Caco-2 (cell line): ENCODE measurements around the gene LMTK2. TPM values are rescaled to one million over a fixed set of nuclear protein-coding genes. Genes with fewer than 3 reads are reported as not detected.
A peak's percentile ranks its signal among the peaks of the same experiment; 100 is the strongest.
"Not testable (repeated sequence)": the region's sequence is repeated elsewhere in the genome, so short reads cannot be mapped to it uniquely, and the experiment has no call there.

Experiments
- BruUV-seq: library from RNA; stranded (reverse); fragments of 400-500 nt; replicated peaks from 2 replicates; lab custom pipeline; 2021; lab: Mats Ljungman, UMichigan
- CTCF ChIA-PET: fragments of 300-600 bp; sonication (Branson Sonifier 250); formaldehyde crosslinking; loops from one replicate; lab custom pipeline; 2022; ENCODE audit warnings: antibody characterized with exemption; lab: Charles Lee
- POLR2A ChIA-PET: fragments of 300-600 bp; sonication (Branson Sonifier 250); formaldehyde crosslinking; loops from one replicate; lab custom pipeline; 2022; ENCODE audit warnings: antibody characterized with exemption; lab: Charles Lee
- DNase-seq, 2 experiments: peaks; one replicate each; pipeline versions ENCODE4 v3.0.0 to v3.0.0-alpha.2; 2020 to 2022
- H3K27me3 ChIP-seq: replicated peaks from 2 replicates; pipeline ENCODE4 v1.6.0; 2011; ENCODE audit warnings: low read length; ENCODE audit not compliant: control insufficient read depth, insufficient read depth
- H3K36me3 ChIP-seq: 2 replicates; pipeline ENCODE4 v1.5.1; 2011; ENCODE audit warnings: low read length; ENCODE audit not compliant: control insufficient read depth, insufficient read depth
- H3K4me1 ChIP-seq: fragments of 250-450 bp; sonication (Bioruptor Pico); 2 replicates; pipeline ENCODE4 v1.5.1; 2020; ENCODE audit warnings: mild to moderate bottlenecking
- H3K4me3 ChIP-seq: 2 replicates; pipeline ENCODE4 v1.5.1; 2011; ENCODE audit warnings: low read depth, mild to moderate bottlenecking, control low read depth, low read length
- H3K9me3 ChIP-seq: fragments of 250-450 bp; sonication (Bioruptor Pico); 2 replicates; pipeline ENCODE4 v1.5.1; 2020; ENCODE audit warnings: mild to moderate bottlenecking, moderate library complexity
- H3K27ac Mint-ChIP-seq: one replicate; pipeline ENCODE4 v1.8.0; 2022; ENCODE audit warnings: mixed read lengths; ENCODE audit not compliant: unreplicated experiment
- H3K27me3 Mint-ChIP-seq: one replicate; pipeline ENCODE4 v1.8.0; 2022; ENCODE audit warnings: mixed read lengths; ENCODE audit not compliant: insufficient read depth, unreplicated experiment
- H3K36me3 Mint-ChIP-seq: one replicate; pipeline ENCODE4 v1.8.0; 2022; ENCODE audit warnings: mild to moderate bottlenecking, mixed read lengths; ENCODE audit not compliant: insufficient read depth, unreplicated experiment
- H3K4me1 Mint-ChIP-seq: one replicate; pipeline ENCODE4 v1.8.0; 2022; ENCODE audit warnings: low read depth, mixed read lengths; ENCODE audit not compliant: unreplicated experiment
- H3K4me3 Mint-ChIP-seq: one replicate; pipeline ENCODE4 v1.8.0; 2022; ENCODE audit warnings: mild to moderate bottlenecking, moderate library complexity, mixed read lengths; ENCODE audit not compliant: unreplicated experiment
- H3K9me3 Mint-ChIP-seq: one replicate; pipeline ENCODE4 v1.8.0; 2022; ENCODE audit warnings: mixed read lengths; ENCODE audit not compliant: unreplicated experiment
- intact Hi-C: fragments of 100-400 bp; cut with micrococcal nuclease; formaldehyde crosslinking; loops from one replicate; pipeline ENCODE4 v1.10.0; 2022; ENCODE audit not compliant: unreplicated experiment
- total RNA-seq: library from RNA; stranded (reverse); gene quantifications from 2 replicates; pipeline ENCODE4 v1.2.3, GENCODE V29; 2022
- TF ChIP-seq, protein P1 (sequence below), 2 experiments: fragments of 200-600 bp in 1 of 2; IDR thresholded peaks; 1 replicate in 1 of 2; 2 replicates in 1 of 2; pipeline versions ENCODE4 v1.5.1 to v1.8.0; 2011 to 2022; ENCODE audit warnings: antibody characterized with exemption in 1 of 2, control low read depth in 1 of 2, inconsistent platforms in 1 of 2, low read depth in 1 of 2, low read length in 1 of 2, mild to moderate bottlenecking in 1 of 2, moderate library complexity in 1 of 2; ENCODE audit not compliant: insufficient read depth in 1 of 2, severe bottlenecking in 1 of 2, unreplicated experiment in 1 of 2

Gene LMTK2
- total RNA-seq, 1 experiment from 2014 or later: 21.9 TPM

DNA sequence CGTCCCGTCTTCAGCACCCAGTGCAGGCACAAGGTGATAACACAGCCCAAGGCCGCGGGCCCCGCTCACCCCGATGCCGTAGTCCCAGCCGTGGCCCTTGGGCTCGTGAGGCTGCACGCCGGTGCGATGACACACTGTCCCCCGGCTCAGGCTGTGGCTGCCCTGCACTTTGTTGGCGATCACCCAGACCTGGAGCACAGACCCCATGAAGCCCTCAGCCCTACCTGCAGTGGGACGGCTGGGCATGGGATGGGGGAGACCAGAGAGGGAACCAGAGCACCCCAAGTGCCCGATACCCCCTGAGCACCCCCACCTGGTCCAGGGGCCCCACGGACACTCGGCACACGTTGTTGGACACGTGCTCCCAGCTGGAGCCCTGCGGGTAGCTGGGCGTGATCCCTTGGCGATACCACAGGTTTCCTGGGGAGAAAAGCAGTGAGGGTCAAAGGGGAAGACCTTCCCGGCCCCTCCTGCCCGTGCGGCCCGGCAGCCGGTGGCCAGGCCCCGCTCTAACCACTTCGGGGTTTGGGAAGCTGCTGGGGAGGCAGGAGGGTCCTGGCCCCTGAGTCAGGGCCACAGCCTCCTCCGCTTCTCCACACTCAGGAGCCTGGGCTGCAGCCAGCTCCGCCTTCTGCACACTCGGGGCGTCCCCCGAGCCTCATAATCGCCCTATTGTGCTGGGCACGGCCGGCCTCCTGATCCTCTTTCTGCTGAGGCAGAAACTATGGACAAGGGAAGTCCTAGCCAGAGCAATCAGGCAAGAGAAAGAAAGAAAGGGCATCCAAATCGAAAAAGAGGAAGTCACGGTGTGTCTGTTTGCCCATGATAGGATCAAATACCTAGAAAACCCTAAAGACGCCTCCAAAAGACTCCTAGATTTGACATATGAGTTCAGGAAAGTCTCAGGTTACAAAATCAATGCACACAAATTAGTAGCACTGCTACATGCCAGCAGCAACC is 111.2 kb downstream of the LMTK2 start:
- H3K27me3 ChIP-seq: no peaks in the 10 kb centered on the region
- H3K27me3 Mint-ChIP-seq: no peaks in the 10 kb centered on the region
- H3K9me3 ChIP-seq: no peaks in the 10 kb centered on the region
- DNase-seq: peak in 1 of 2 experiments; percentile 32
- no peak overlapping the region for H3K4me3 ChIP-seq
- ChIA-PET CTCF (interaction anchor here (0.5 kb wide), 1 partner anchor 282 kb away, joined by 3 read pairs; no protein-coding TSS in a partner anchor), POLR2A (no interaction called here)
- H3K36me3 Mint-ChIP-seq: peaks cover 9% of the 10 kb centered on the region
- no peak overlapping the region for H3K4me3 Mint-ChIP-seq
- H3K4me1 Mint-ChIP-seq: no peaks in the 10 kb centered on the region
- H3K4me1 ChIP-seq: no peaks in the 10 kb centered on the region
- intact Hi-C loops: no loop called here
- no TSS peak for BruUV-seq
- no peaks in the 10 kb centered on the region for H3K9me3 Mint-ChIP-seq
- no peak overlapping the region for H3K27ac Mint-ChIP-seq
- TF ChIP-seq, protein P1, sequence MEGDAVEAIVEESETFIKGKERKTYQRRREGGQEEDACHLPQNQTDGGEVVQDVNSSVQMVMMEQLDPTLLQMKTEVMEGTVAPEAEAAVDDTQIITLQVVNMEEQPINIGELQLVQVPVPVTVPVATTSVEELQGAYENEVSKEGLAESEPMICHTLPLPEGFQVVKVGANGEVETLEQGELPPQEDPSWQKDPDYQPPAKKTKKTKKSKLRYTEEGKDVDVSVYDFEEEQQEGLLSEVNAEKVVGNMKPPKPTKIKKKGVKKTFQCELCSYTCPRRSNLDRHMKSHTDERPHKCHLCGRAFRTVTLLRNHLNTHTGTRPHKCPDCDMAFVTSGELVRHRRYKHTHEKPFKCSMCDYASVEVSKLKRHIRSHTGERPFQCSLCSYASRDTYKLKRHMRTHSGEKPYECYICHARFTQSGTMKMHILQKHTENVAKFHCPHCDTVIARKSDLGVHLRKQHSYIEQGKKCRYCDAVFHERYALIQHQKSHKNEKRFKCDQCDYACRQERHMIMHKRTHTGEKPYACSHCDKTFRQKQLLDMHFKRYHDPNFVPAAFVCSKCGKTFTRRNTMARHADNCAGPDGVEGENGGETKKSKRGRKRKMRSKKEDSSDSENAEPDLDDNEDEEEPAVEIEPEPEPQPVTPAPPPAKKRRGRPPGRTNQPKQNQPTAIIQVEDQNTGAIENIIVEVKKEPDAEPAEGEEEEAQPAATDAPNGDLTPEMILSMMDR (IDR thresholded peaks at IDR 0.05; ENCODE audit: insufficient read depth in 1 of 2, low read depth in 1 of 2, low read length in 1 of 2, severe bottlenecking in 1 of 2, unreplicated experiment in 1 of 2): no peak
- H3K36me3 ChIP-seq: no peaks in the 10 kb centered on the region; the same call in 1 of the 2 replicates

DNA sequence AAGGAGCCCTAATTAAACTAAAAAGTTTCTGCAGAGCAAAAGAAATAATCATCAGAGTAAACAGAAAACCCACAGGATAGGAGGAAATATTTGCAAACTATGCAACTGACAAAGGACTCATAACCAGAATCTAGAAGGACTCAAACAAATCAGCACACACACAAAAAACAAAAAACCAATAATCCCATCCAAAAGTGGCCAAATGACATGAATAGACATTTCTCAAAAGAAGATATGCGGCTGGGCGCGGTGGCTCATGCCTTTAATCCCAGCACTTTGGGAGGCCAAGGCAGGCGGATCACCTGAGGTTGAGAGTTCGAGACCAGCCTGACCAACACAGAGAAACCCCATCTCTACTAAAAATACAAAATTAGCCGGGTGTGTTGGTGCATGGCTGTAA is 112.7 kb downstream of the LMTK2 start:
- CTCF ChIA-PET, H3K27me3 Mint-ChIP-seq, H3K36me3 ChIP-seq, BruUV-seq, H3K9me3 Mint-ChIP-seq, H3K9me3 ChIP-seq, H3K36me3 Mint-ChIP-seq, H3K27me3 ChIP-seq, H3K4me1 ChIP-seq, H3K4me3 ChIP-seq, DNase-seq, intact Hi-C loops, POLR2A ChIA-PET, H3K4me1 Mint-ChIP-seq, H3K4me3 Mint-ChIP-seq, H3K27ac Mint-ChIP-seq: not testable (repeated sequence)

DNA sequence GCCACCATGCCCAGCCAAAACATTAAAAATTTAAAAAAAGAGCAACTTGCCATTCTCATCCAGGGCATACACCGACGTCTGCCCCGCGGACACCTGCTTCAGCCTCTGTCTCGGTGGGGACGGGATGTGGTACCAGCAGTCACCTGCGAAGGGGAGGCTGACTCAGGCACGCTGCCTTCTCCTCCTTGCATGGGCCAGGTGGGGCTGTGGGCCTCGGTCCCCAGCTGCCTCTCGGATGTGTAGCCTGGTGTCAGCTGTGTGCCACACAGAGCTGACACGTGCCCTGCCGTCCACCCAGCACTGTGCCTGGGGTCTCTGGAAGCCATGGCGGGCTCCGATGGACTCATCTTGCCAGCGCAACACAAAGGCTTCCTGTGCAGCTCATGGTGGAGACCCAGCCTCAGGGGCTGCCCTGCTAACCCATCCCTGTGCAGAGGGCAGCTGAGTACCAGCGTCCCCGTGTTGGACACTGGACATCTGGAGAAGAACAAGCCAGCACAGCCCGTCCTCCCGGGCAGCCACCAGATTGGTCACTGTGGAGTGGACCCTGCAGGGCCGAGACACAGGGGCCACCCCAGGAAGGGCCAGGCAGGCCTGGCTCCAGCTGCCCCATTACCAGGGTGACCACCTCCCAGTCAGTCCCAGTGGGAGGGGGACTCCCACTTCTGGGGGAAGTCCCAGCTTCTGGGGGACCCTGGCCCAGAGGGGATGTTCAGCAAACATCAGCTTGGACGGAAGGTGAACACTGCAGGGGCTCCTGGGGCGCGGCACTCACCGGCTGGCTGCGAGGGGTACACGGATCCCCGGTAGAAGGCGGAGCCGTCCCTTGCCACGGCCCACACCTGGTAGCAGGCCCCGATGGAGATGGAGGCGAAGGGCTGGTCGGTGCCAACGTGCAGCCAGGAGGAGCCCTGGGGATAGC is 115.2 kb downstream of the LMTK2 start:
- Histone ChIP-seq H3K4me3 (no peak overlapping the region), H3K27me3 (no peaks in the 10 kb centered on the region), H3K36me3 (no peaks in the 10 kb centered on the region; the same call in 1 of the 2 replicates), H3K9me3 (no peaks in the 10 kb centered on the region), H3K4me1 (no peaks in the 10 kb centered on the region)
- Mint-ChIP-seq H3K27me3 (no peaks in the 10 kb centered on the region), H3K4me3 (no peak overlapping the region), H3K9me3 (no peaks in the 10 kb centered on the region), H3K36me3 (peaks cover 4% of the 10 kb centered on the region), H3K27ac (no peak overlapping the region), H3K4me1 (no peaks in the 10 kb centered on the region)
- no TSS peak for BruUV-seq
- ChIA-PET POLR2A (no interaction called here), CTCF (no interaction called here)
- intact Hi-C loops: no loop called here
- peak in 1 of 2 experiments; percentile 34 for DNase-seq
- TF ChIP-seq, protein P1 (IDR thresholded peaks at IDR 0.05; ENCODE audit: insufficient read depth in 1 of 2, low read depth in 1 of 2, low read length in 1 of 2, severe bottlenecking in 1 of 2, unreplicated experiment in 1 of 2): no peak
